OCI-LY7 (cell line): ENCODE measurements around the gene FGGY. TPM values are rescaled to one million over a fixed set of nuclear protein-coding genes. Genes with fewer than 3 reads are reported as not detected.

Experiments
- BruUV-seq: library from RNA; stranded (reverse); fragments of 400-500 nt; replicated peaks from 2 replicates; lab custom pipeline; 2021; lab: Mats Ljungman, UMichigan
- CTCF ChIA-PET: fragments of 300-600 bp; sonication (Branson Sonifier 250); formaldehyde crosslinking; loops from one replicate; lab custom pipeline; 2022; ENCODE audit warnings: antibody characterized with exemption; ENCODE audit not compliant: unreplicated experiment; lab: Charles Lee
- POLR2A ChIA-PET: fragments of 300-600 bp; sonication (Branson Sonifier 250); formaldehyde crosslinking; loops from one replicate; lab custom pipeline; 2022; ENCODE audit warnings: antibody characterized with exemption; lab: Charles Lee
- DNase-seq: peaks from one replicate; pipeline ENCODE4 v3.0.0-alpha.2; 2015; ENCODE audit warnings: low spot score
- H2AFZ ChIP-seq: fragments of 200-600 bp; sonication (generic), shearing (Covaris generic); 2 replicates; pipeline ENCODE4 v1.6.1; 2014; ENCODE audit warnings: mild to moderate bottlenecking, antibody characterized with exemption, low read length, moderate library complexity
- H3K27ac ChIP-seq: fragments of 200-600 bp; sonication (generic); 2 replicates; pipeline ENCODE4 v1.5.1; 2014; ENCODE audit warnings: mixed run types, low read depth, mild to moderate bottlenecking, moderate library complexity, low read length, inconsistent platforms; ENCODE audit not compliant: poor library complexity, severe bottlenecking
- H3K36me3 ChIP-seq: fragments of 200-600 bp; sonication (generic); 2 replicates; pipeline ENCODE4 v1.6.1; 2014; ENCODE audit warnings: mild to moderate bottlenecking, antibody characterized with exemption, low read length, moderate library complexity, mixed read lengths; ENCODE audit not compliant: insufficient read depth
- H3K4me1 ChIP-seq: fragments of 200-600 bp; sonication (generic); 2 replicates; pipeline ENCODE4 v1.5.1; 2014; ENCODE audit warnings: mild to moderate bottlenecking, low read length; ENCODE audit not compliant: insufficient read depth, poor library complexity, severe bottlenecking
- H3K4me2 ChIP-seq: fragments of 200-600 bp; sonication (generic); 2 replicates; pipeline ENCODE4 v1.6.1; 2014; ENCODE audit warnings: mild to moderate bottlenecking, low read length
- H3K4me3 ChIP-seq: fragments of 200-600 bp; sonication (generic); 2 replicates; pipeline ENCODE4 v1.5.1; 2014; ENCODE audit warnings: mild to moderate bottlenecking, low read depth, low read length; ENCODE audit not compliant: poor library complexity, severe bottlenecking
- H3K79me2 ChIP-seq: fragments of 200-600 bp; sonication (generic); 2 replicates; pipeline ENCODE4 v1.6.1; 2016; ENCODE audit warnings: low read depth, mild to moderate bottlenecking, low read length, moderate library complexity, mixed read lengths; ENCODE audit not compliant: insufficient read depth
- H3K9me2 ChIP-seq: fragments of 200-600 bp; sonication (generic); 2 replicates; pipeline ENCODE4 v1.6.1; 2016; ENCODE audit warnings: mild to moderate bottlenecking, low read length, mixed read lengths; ENCODE audit not compliant: insufficient read depth
- H3K9me3 ChIP-seq: fragments of 200-600 bp; sonication (generic); 2 replicates; pipeline ENCODE4 v1.6.1; 2014; ENCODE audit warnings: mild to moderate bottlenecking, mixed run types, low read length, mixed read lengths
- H4K20me1 ChIP-seq: fragments of 200-600 bp; sonication (generic); 2 replicates; pipeline ENCODE4 v1.6.1; 2014; ENCODE audit warnings: mild to moderate bottlenecking, antibody characterized with exemption, low read length, moderate library complexity, mixed read lengths; ENCODE audit not compliant: insufficient read depth
- CTCF ChIP-seq: fragments of 200-600 bp; sonication (generic); conservative IDR thresholded peaks from 2 replicates; pipeline ENCODE4 v1.5.1; 2014; ENCODE audit warnings: mild to moderate bottlenecking, antibody characterized with exemption, low read length, moderate library complexity, mixed read lengths
- EZH2phosphoT487 ChIP-seq: fragments of 200-600 bp; sonication (generic); IDR thresholded peaks from 2 replicates; pipeline ENCODE4 v1.6.1; 2018; ENCODE audit warnings: low read depth, borderline replicate concordance, mild to moderate bottlenecking, mixed run types, antibody characterized with exemption, low read length, moderate library complexity, mixed read lengths
- intact Hi-C: fragments of 100-400 bp; cut with micrococcal nuclease; formaldehyde crosslinking; loops from one replicate; pipeline ENCODE4 v1.10.0; 2022; ENCODE audit not compliant: unreplicated experiment
- total RNA-seq, 2 experiments: library from RNA; depleted of rRNA in 1 of 2; stranded (reverse); fragments of >200 nt in 1 of 2; shearing (Covaris generic) in 1 of 2; gene quantifications; 2 replicates each; pipeline ENCODE4 v1.2.3, GENCODE V29; 2014 to 2022

Gene FGGY
- total RNA-seq, 2 experiments from 2014 or later, result 0.63 to 4.5 TPM

GRCh38 chr1:59318271-59318860 is 21.5 kb downstream of the FGGY start:
- no peak overlapping the region for H3K27ac ChIP-seq
- H4K20me1 ChIP-seq, result no peaks in the 10 kb centered on the region
- intact Hi-C loops, result no loop called here
- no peak overlapping the region for H2AFZ ChIP-seq
- ChIA-PET POLR2A (no interaction called here), CTCF (no interaction called here)
- no TSS peak for BruUV-seq
- H3K4me3 ChIP-seq, result no peak overlapping the region
- H3K4me2 ChIP-seq, result no peak overlapping the region
- H3K9me2 ChIP-seq, result no peaks in the 10 kb centered on the region
- H3K79me2 ChIP-seq, result no peaks in the 10 kb centered on the region
- no peaks in the 10 kb centered on the region for H3K9me3 ChIP-seq
- no peaks in the 10 kb centered on the region for H3K36me3 ChIP-seq
- DNase-seq, result no peak
- no peaks in the 10 kb centered on the region for H3K4me1 ChIP-seq
- TF ChIP-seq EZH2phosphoT487, result no peak
- TF ChIP-seq CTCF, result no peak

GRCh38 chr1:59322394-59322793 is 25.5 kb downstream of the FGGY start:
- Histone ChIP-seq H3K27ac (no peak overlapping the region), H3K4me1 (no peaks in the 10 kb centered on the region), H4K20me1 (no peaks in the 10 kb centered on the region), H3K79me2 (no peaks in the 10 kb centered on the region), H3K4me3 (no peak overlapping the region), H3K4me2 (no peak overlapping the region), H3K9me3 (no peaks in the 10 kb centered on the region), H3K9me2 (no peaks in the 10 kb centered on the region), H2AFZ (no peak overlapping the region), H3K36me3 (no peaks in the 10 kb centered on the region)
- ChIA-PET CTCF (no interaction called here), POLR2A (no interaction called here)
- no peak for TF ChIP-seq CTCF
- TF ChIP-seq EZH2phosphoT487, result no peak
- DNase-seq, result no peak
- BruUV-seq, result no TSS peak
- intact Hi-C loops, result no loop called here

GRCh38 chr1:59322814-59323213 is 25.9 kb downstream of the FGGY start:
- ChIA-PET CTCF (no interaction called here), POLR2A (no interaction called here)
- Histone ChIP-seq H2AFZ (no peak overlapping the region), H3K36me3 (no peaks in the 10 kb centered on the region), H3K4me2 (no peak overlapping the region), H3K4me1 (no peaks in the 10 kb centered on the region), H3K9me2 (no peaks in the 10 kb centered on the region), H4K20me1 (no peaks in the 10 kb centered on the region), H3K79me2 (no peaks in the 10 kb centered on the region), H3K4me3 (no peak overlapping the region), H3K27ac (no peak overlapping the region), H3K9me3 (no peaks in the 10 kb centered on the region)
- DNase-seq, result no peak
- intact Hi-C loops, result no loop called here
- TF ChIP-seq EZH2phosphoT487 (no peak), CTCF (no peak)
- BruUV-seq, result no TSS peak
